ENCODE results near the gene POLE.

DNA sequence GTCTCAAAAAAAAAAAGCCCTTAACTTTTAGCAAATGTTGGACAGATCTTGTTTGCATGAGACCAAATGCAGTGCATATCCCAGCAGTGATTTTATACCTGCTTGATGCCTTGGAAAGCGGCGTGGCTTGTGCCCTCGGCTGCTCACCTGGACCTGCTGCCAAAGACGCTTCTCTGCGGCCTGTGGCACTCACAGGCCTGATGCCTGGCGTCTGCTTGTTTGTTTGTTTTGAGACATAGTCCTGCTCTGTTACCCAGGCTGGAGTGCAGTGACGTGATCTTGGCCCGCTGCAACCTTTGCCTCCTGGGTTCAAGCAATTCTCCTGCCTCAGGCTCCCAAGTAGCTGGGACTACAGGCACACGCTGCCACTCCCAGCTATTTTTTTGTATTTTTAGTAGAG lies 28.7 kb upstream of the POLE start:
- no peak for TF ChIP-seq CTCF (conservative IDR thresholded peaks at IDR 0.05; ENCODE audit: low read depth, low read length)
- no peak for TF ChIP-seq RAD21 (IDR thresholded peaks at IDR 0.05; ENCODE audit: low read length)
- no peak for TF ChIP-seq MXI1 (IDR thresholded peaks at IDR 0.05; ENCODE audit: borderline replicate concordance, low read depth, low read length)
- no peak for TF ChIP-seq FOS (IDR thresholded peaks at IDR 0.05; ENCODE audit: low read depth, low read length)
- TF ChIP-seq RFX5 (IDR thresholded peaks at IDR 0.05; ENCODE audit: low read depth, low read length): no peak
- TF ChIP-seq POLR2A (IDR thresholded peaks at IDR 0.05; ENCODE audit: low read depth, low read length): no peak
- no peak for TF ChIP-seq ELK1 (IDR thresholded peaks at IDR 0.05; ENCODE audit: borderline replicate concordance, low read depth, low read length)
- TF ChIP-seq MAZ (IDR thresholded peaks at IDR 0.05; ENCODE audit: borderline replicate concordance, low read depth, low read length): no peak
- no peak for TF ChIP-seq SMC3 (IDR thresholded peaks at IDR 0.05; ENCODE audit: low read depth, low read length)

Data from IMR-90 (cell line).